Measurements from ENCODE around the gene AMZ1.
"Not testable (repeated sequence)": the region's sequence is repeated elsewhere in the genome, so short reads cannot be mapped to it uniquely, and the experiment has no call there.

AMZ1 gene

GRCh38 chr7:2719007-2719406 lies 31.0 kb downstream of the AMZ1 start:
- TF ChIP-seq CTCF (IDR thresholded peaks at IDR 0.05): peak; percentile 59
- DNase-seq: peak; percentile 59
- peaks cover 26% of the 10 kb centered on the region for H3K36me3 Mint-ChIP-seq (ENCODE audit: low read depth)
- H3K4me1 Mint-ChIP-seq: peaks cover 63% of the 10 kb centered on the region
- peaks cover 8% of the 10 kb centered on the region for H3K27me3 Mint-ChIP-seq (ENCODE audit: low read depth, poor library complexity)
- H3K9me3 Mint-ChIP-seq: no peaks in the 10 kb centered on the region
- H3K4me3 Mint-ChIP-seq: peak overlapping the region; percentile 32
- peak overlapping the region; percentile 99 for H3K27ac Mint-ChIP-seq

- peak overlapping the region; percentile 71 for H3K27ac Mint-ChIP-seq
- peaks cover 8% of the 10 kb centered on the region for H3K27me3 Mint-ChIP-seq (ENCODE audit: low read depth, poor library complexity)
- peaks cover 53% of the 10 kb centered on the region for H3K4me1 Mint-ChIP-seq
- H3K4me3 Mint-ChIP-seq: no peak overlapping the region
- H3K36me3 Mint-ChIP-seq (ENCODE audit: low read depth): peaks cover 16% of the 10 kb centered on the region
- H3K9me3 Mint-ChIP-seq: no peaks in the 10 kb centered on the region
- no peak for DNase-seq
- no peak for TF ChIP-seq CTCF (IDR thresholded peaks at IDR 0.05)
These were observed 32.0 kb downstream of the AMZ1 start for GRCh38 chr7:2720024-2720423.

- Mint-ChIP-seq H3K27me3 (ENCODE audit: low read depth, poor library complexity) (peaks cover 10% of the 10 kb centered on the region), H3K9me3 (no peaks in the 10 kb centered on the region), H3K27ac (no peak overlapping the region), H3K4me1 (peaks cover 46% of the 10 kb centered on the region), H3K4me3 (no peak overlapping the region), H3K36me3 (ENCODE audit: low read depth) (peaks cover 24% of the 10 kb centered on the region)
- no peak for TF ChIP-seq CTCF (IDR thresholded peaks at IDR 0.05)
- no peak for DNase-seq
These were observed 33.8 kb downstream of the AMZ1 start for GRCh38 chr7:2721842-2722241.

GRCh38 chr7:2722591-2722990 lies 34.6 kb downstream of the AMZ1 start:
- DNase-seq: no peak
- TF ChIP-seq CTCF (IDR thresholded peaks at IDR 0.05): no peak
- H3K27ac Mint-ChIP-seq: peak overlapping the region; percentile 22
- peaks cover 10% of the 10 kb centered on the region for H3K27me3 Mint-ChIP-seq (ENCODE audit: low read depth, poor library complexity)
- no peak overlapping the region for H3K4me3 Mint-ChIP-seq
- peaks cover 39% of the 10 kb centered on the region for H3K4me1 Mint-ChIP-seq
- no peaks in the 10 kb centered on the region for H3K9me3 Mint-ChIP-seq
- H3K36me3 Mint-ChIP-seq (ENCODE audit: low read depth): peaks cover 24% of the 10 kb centered on the region

- Mint-ChIP-seq H3K36me3 (ENCODE audit: low read depth) (peaks cover 28% of the 10 kb centered on the region), H3K4me1 (peaks cover 35% of the 10 kb centered on the region), H3K27me3 (ENCODE audit: low read depth, poor library complexity) (peaks cover 10% of the 10 kb centered on the region), H3K4me3 (no peak overlapping the region), H3K9me3 (no peaks in the 10 kb centered on the region), H3K27ac (no peak overlapping the region)
- no peak for DNase-seq
- TF ChIP-seq CTCF (IDR thresholded peaks at IDR 0.05): no peak
These were observed 35.3 kb downstream of the AMZ1 start for GRCh38 chr7:2723138-2723850.

- not testable (repeated sequence) for H3K9me3 Mint-ChIP-seq; H3K27ac Mint-ChIP-seq; DNase-seq; H3K4me3 Mint-ChIP-seq; H3K27me3 Mint-ChIP-seq (ENCODE audit: low read depth, poor library complexity)
- H3K36me3 Mint-ChIP-seq (ENCODE audit: low read depth): peaks cover 30% of the 10 kb centered on the region
- peaks cover 35% of the 10 kb centered on the region for H3K4me1 Mint-ChIP-seq
These were observed 36.0 kb downstream of the AMZ1 start for GRCh38 chr7:2724036-2724435.

All from nephron progenitor cell (in vitro differentiated cells).